Prostate gland (tissue), 2 donors: ENCODE data around the gene KLF15. TPM values are rescaled to one million over a fixed set of nuclear protein-coding genes. Genes with fewer than 3 reads are reported as not detected.

ENCODE experiments used
- DNase-seq: peaks from one replicate; pipeline ENCODE4 v3.0.0-alpha.2; 2019; ENCODE audit warnings: low spot score
- H3K27ac ChIP-seq, 2 donors: fragments of 200-600 bp; sonication (generic); 2 replicates each; pipeline ENCODE4 v1.5.1; 2017 to 2019
- H3K27me3 ChIP-seq: fragments of 200-600 bp; sonication (generic); replicated peaks from 2 replicates; pipeline ENCODE4 v1.5.1; 2019; ENCODE audit not compliant: insufficient read depth
- H3K36me3 ChIP-seq, 2 donors: fragments of 200-600 bp; sonication (generic); 1 replicate in 1 of 2; 2 replicates in 1 of 2; pipeline versions ENCODE4 v1.5.1 to v1.8.1; 2017 to 2019
- H3K4me1 ChIP-seq: fragments of 200-600 bp; sonication (generic); replicated peaks from 2 replicates; pipeline ENCODE4 v1.5.1; 2019
- H3K4me3 ChIP-seq, 2 donors: fragments of 200-600 bp; sonication (generic); 2 replicates each; pipeline ENCODE4 v1.5.1; 2017 to 2019
- H3K9me3 ChIP-seq: fragments of 200-600 bp; sonication (generic); 2 replicates; pipeline ENCODE4 v1.5.1; 2017
- CTCF ChIP-seq, 4 experiments: fragments of 200-600 bp in 2 of 4; fragments of 450-650 bp in 2 of 4; sonication (generic) in 2 of 4; IDR thresholded peaks; 1 replicate in 3 of 4; 2 replicates in 1 of 4; pipeline ENCODE4 v1.5.1; 2016 to 2019; ENCODE audit warnings: antibody characterized with exemption in 4 of 4, mild to moderate bottlenecking in 2 of 4, moderate library complexity in 2 of 4
- POLR2A ChIP-seq: fragments of 450-650 bp; IDR thresholded peaks from one replicate; pipeline ENCODE4 v1.6.1; 2016; ENCODE audit warnings: antibody characterized with exemption, mild to moderate bottlenecking
- POLR2AphosphoS5 ChIP-seq: sonication (generic); formaldehyde crosslinking; IDR thresholded peaks from one replicate; pipeline ENCODE4 v1.6.1; 2017; ENCODE audit warnings: antibody characterized with exemption
- WGBS: methylation state at CpG from one replicate; pipeline ENCODE4 v1.1.5; 2018; 5-methylcytosine and 5-hydroxymethylcytosine counted together
- intact Hi-C: fragments of 100-400 bp; cut with DNase I; formaldehyde crosslinking; loops from one replicate; pipeline ENCODE4 v1.14.2; 2022
- total RNA-seq, 2 donors: library from RNA; depleted of rRNA; stranded (reverse); fragments of >200 nt; gene quantifications; one replicate each; pipeline ENCODE4 v1.1.0, GENCODE V29; 2016

KLF15 gene
- total RNA-seq, 2 donors from 2014 or later = 52.7 to 72.6 TPM

GRCh38 chr3:126306397-126306796 is 50.8 kb downstream of the KLF15 start:
- TF ChIP-seq CTCF (IDR thresholded peaks at IDR 0.05) (no peak), POLR2AphosphoS5 (no peak), POLR2A (no peak)
- WGBS = 92% methylated on average over 7 of the region's 7 CpGs
- no peaks in the 10 kb centered on the region for H3K9me3 ChIP-seq
- H3K4me3 ChIP-seq = no peak overlapping the region
- intact Hi-C loops = no loop called here
- H3K4me1 ChIP-seq = no peaks in the 10 kb centered on the region
- H3K27me3 ChIP-seq = no peaks in the 10 kb centered on the region
- no peak overlapping the region for H3K27ac ChIP-seq
- no peaks in the 10 kb centered on the region for H3K36me3 ChIP-seq
- no peak for DNase-seq

GRCh38 chr3:126305427-126305826 is 51.8 kb downstream of the KLF15 start:
- Histone ChIP-seq H3K27me3 (no peaks in the 10 kb centered on the region), H3K4me3 (no peak overlapping the region), H3K27ac (no peak overlapping the region), H3K36me3 (no peaks in the 10 kb centered on the region), H3K4me1 (no peaks in the 10 kb centered on the region), H3K9me3 (no peaks in the 10 kb centered on the region)
- no peak for TF ChIP-seq POLR2AphosphoS5
- no peak for TF ChIP-seq POLR2A
- TF ChIP-seq CTCF (IDR thresholded peaks at IDR 0.05) = no peak
- DNase-seq = no peak
- intact Hi-C loops = no loop called here

GRCh38 chr3:126304704-126305103 is 52.5 kb downstream of the KLF15 start:
- 90% methylated on average over 3 of the region's 3 CpGs for WGBS
- intact Hi-C loops = no loop called here
- no peak for TF ChIP-seq POLR2AphosphoS5
- TF ChIP-seq POLR2A = no peak
- TF ChIP-seq CTCF (IDR thresholded peaks at IDR 0.05) = no peak

GRCh38 chr3:126304291-126304690 is 52.9 kb downstream of the KLF15 start:
- WGBS = 90% methylated on average over 3 of the region's 3 CpGs
- intact Hi-C loops = no loop called here
- no peak overlapping the region for H3K27ac ChIP-seq
- H3K4me1 ChIP-seq = no peaks in the 10 kb centered on the region
- TF ChIP-seq POLR2AphosphoS5 (no peak), CTCF (IDR thresholded peaks at IDR 0.05) (no peak), POLR2A (no peak)
- H3K27me3 ChIP-seq = no peaks in the 10 kb centered on the region
- no peak overlapping the region for H3K4me3 ChIP-seq
- H3K9me3 ChIP-seq = no peaks in the 10 kb centered on the region
- no peaks in the 10 kb centered on the region for H3K36me3 ChIP-seq
- no peak for DNase-seq

More at GRCh38 chr3:126304704-126305103, 52.5 kb downstream of the KLF15 start:
- Histone ChIP-seq H3K36me3 (no peaks in the 10 kb centered on the region), H3K4me1 (no peaks in the 10 kb centered on the region), H3K4me3 (no peak overlapping the region), H3K9me3 (no peaks in the 10 kb centered on the region), H3K27me3 (no peaks in the 10 kb centered on the region), H3K27ac (no peak overlapping the region)
- no peak for DNase-seq

GRCh38 chr3:126303272-126303671 is 53.9 kb downstream of the KLF15 start:
- no peaks in the 10 kb centered on the region for H3K27me3 ChIP-seq
- intact Hi-C loops = no loop called here
- H3K36me3 ChIP-seq = no peaks in the 10 kb centered on the region
- no peak for DNase-seq
- no peaks in the 10 kb centered on the region for H3K4me1 ChIP-seq
- no peaks in the 10 kb centered on the region for H3K9me3 ChIP-seq
- TF ChIP-seq CTCF (IDR thresholded peaks at IDR 0.05) (no peak), POLR2A (no peak), POLR2AphosphoS5 (no peak)
- no peak overlapping the region for H3K27ac ChIP-seq
- no peak overlapping the region for H3K4me3 ChIP-seq
